ENCODE results near the gene ERC2.

- no peak for TF ChIP-seq SMC3 (IDR thresholded peaks at IDR 0.05; ENCODE audit: low read length)
- TF ChIP-seq RAD21 (CRISPR knock-in tag; IDR thresholded peaks at IDR 0.05): no peak
Observed at GRCh38 chr3:55716044-55716443, 752.2 kb downstream of the ERC2 start.
